GM18505 (cell line): Measurements from ENCODE around the gene REV3L.

ENCODE experiments used
- ATAC-seq: cut with Tn5 transposase; IDR thresholded peaks from one replicate; pipeline ENCODE4 v1.9.1; 2021; ENCODE audit not compliant: unreplicated experiment
- POLR2A ChIP-seq: IDR thresholded peaks from 4 replicates; pipeline ENCODE4 v1.6.1; 2011; ENCODE audit warnings: borderline replicate concordance; ENCODE audit not compliant: insufficient read depth, insufficient read length; ENCODE audit errors: extremely low read depth

REV3L gene

GRCh38 chr6:111470991-111471390 is 12.0 kb downstream of the REV3L start:
- no peak for ATAC-seq
- TF ChIP-seq POLR2A = no peak

DNA sequence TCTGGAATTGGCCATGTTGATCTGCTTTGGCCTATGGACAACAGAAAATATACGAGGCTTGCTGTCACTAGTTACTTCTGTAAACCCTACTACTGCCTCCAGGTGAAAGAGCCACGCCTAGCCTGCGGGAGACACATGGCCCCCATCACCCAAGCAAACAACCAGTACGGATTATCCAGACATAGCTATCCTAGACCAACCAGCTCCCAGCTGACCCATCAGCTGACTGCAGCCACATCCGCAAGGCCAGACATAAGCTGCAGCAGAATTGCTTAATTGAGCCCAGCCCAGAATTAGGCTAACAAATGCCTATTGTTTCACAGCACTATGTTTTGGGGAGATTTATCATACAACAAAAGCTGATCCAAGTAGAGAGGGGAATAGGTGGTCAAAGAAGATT is 13.5 kb downstream of the REV3L start:
- TF ChIP-seq POLR2A = no peak
- no peak for ATAC-seq

DNA sequence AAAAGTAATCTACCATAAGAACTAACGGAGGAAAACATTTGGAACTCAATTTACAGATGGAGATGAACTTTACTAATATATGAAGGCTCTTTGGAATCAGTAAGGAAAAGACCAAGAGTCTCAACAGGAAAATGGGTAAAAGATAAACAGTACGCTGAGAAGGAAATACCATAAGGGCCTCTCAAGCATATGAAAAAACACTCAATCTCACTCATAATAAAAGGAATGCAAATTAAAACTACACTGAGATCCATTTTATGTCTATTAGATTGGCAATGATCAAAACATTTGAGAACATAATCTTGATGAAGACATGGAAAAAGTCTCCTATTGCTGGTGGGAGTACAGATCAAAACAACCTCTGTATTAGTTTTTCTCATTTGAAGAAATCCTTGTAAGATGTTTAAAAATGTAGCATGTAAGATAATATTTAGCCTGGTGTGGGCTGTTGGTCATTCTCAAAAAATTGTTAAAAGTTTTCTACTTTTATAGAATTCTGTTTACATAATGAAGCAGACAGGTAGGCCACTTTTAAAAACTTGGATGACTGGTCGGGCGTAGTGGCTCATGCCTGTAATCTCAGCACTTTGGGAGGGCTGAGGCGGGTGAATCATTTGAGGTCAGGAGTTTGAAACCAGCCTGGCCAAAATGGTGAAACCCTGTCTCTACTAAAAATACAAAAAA is 14.5 kb downstream of the REV3L start:
- no peak for TF ChIP-seq POLR2A
- ATAC-seq = no peak

DNA sequence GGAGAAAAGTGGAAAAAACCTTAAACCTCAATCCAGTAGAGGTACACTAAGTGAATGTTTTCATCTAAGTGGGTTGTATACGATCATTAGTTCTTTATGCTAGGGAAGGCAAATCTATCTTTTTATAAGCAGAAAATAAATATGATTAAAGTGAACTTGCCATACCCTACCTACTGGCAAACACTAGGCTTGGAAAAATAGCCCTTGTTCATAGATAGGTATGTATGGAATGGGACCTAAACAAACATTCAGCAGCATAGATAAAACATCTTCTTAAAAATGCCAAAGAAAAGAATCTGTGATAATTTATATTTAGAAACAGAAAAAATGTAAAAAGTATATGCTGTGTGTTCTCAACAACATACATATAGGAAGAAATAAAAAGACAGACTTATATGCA is 18.8 kb downstream of the REV3L start:
- no peak for TF ChIP-seq POLR2A
- no peak for ATAC-seq

DNA sequence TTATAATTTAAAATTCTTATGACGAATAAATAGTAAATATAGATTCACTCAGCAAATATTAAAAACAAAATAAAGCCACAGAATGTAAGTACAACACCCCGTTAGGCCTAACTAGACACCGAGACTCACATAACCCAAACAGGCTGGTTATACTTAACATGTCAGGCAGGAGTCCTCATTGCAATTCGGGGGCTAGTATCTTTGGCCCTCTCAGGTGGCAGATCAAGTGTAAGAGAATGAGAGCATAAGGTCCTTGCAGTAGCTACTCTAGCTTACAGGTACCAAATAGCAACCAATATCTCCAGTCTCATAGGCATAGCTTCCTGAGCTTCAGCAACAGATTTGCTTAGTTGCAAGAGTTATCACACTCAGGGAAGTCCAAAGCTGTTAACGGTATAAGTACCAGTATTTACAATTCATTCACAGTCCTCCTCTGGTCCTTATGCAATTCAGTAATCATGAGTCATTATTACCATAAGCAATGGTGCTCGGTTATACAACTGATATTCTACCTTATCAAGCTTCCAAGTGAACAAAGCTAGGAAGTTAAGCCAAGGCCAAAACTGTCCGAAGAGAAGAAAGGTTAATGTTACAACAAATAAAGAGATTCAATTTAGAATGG is 20.1 kb downstream of the REV3L start:
- no peak for ATAC-seq
- TF ChIP-seq POLR2A = no peak

GRCh38 chr6:111461860-111462259 is 21.2 kb downstream of the REV3L start:
- TF ChIP-seq POLR2A = no peak
- ATAC-seq = no peak

DNA sequence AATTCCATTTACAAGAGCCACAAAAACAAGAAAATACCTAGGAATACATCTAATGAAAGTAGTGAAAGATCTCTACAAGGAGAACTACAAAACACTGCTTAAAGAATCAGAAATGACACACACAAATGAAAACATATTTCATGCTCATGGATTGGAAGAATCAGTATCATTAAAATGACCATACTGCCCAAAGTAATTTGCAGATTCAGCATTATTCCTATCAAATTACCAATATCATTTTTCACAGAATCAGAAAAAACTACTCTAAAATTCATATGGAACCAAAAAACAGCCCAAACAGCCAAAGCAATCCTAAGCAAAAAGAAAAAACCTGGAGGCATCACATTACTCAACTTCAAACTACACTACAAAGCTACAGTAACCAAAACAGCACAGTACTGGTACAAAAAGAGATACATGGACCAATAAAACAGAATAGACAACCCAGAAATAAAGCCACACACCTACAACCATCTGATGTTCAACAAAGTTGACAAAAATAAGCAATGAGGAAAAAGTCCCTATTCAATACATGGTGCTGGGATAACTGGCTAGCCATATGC is 24.3 kb downstream of the REV3L start:
- ATAC-seq = no peak
- TF ChIP-seq POLR2A = no peak

GRCh38 chr6:111456208-111456607 is 26.8 kb downstream of the REV3L start:
- no peak for TF ChIP-seq POLR2A
- ATAC-seq = no peak

GRCh38 chr6:111450636-111451035 is 32.4 kb downstream of the REV3L start:
- TF ChIP-seq POLR2A = no peak
- ATAC-seq = no peak

GRCh38 chr6:111450087-111450486 is 32.9 kb downstream of the REV3L start:
- TF ChIP-seq POLR2A = no peak
- ATAC-seq = no peak

- TF ChIP-seq POLR2A = no peak
- ATAC-seq = no peak
These were observed 33.9 kb downstream of the REV3L start for GRCh38 chr6:111449129-111449528.

GRCh38 chr6:111447051-111447450 is 36.0 kb downstream of the REV3L start:
- no peak for TF ChIP-seq POLR2A
- ATAC-seq = no peak

DNA sequence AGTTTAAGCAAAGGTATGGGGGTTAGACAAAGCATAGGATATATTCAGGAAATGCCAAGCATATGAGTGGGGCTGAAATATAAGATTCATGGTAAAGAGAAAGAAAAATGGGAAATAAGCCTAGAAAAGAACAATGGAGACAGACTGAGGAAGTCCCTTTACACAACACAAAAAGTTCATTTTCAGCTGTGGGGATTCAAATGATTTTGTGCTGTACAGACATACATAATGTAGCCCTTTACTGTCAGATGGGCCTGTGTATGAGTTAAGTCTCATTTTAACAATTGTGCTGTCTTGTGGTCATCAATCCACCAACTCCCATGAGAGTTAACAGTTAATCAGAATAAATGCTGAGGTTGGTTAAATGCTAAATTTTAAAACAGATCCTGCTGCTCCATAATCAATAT is 37.2 kb downstream of the REV3L start:
- no peak for TF ChIP-seq POLR2A
- no peak for ATAC-seq

- TF ChIP-seq POLR2A = no peak
- ATAC-seq = no peak
These were observed 38.2 kb downstream of the REV3L start for GRCh38 chr6:111444794-111445193.
